HG03460 (cell line): ENCODE measurements around the gene SPON1.
"Not testable (repeated sequence)": the region's sequence is repeated elsewhere in the genome, so short reads cannot be mapped to it uniquely, and the experiment has no call there.

Experiments
- ATAC-seq: cut with Tn5 transposase; IDR thresholded peaks from one replicate; pipeline ENCODE4 v1.9.1; 2021; ENCODE audit not compliant: unreplicated experiment

Gene SPON1

GRCh38 chr11:14075118-14076078, 112.9 kb downstream of the SPON1 start:
- no peak for ATAC-seq

GRCh38 chr11:14079011-14079410, 116.5 kb downstream of the SPON1 start:
- no peak for ATAC-seq

GRCh38 chr11:14079797-14080196, 117.3 kb downstream of the SPON1 start:
- no peak for ATAC-seq

- ATAC-seq, result no peak
Observed at GRCh38 chr11:14081581-14082231, 119.2 kb downstream of the SPON1 start.

GRCh38 chr11:14082338-14082737, 119.8 kb downstream of the SPON1 start:
- ATAC-seq, result no peak

GRCh38 chr11:14088861-14089260, 126.3 kb downstream of the SPON1 start:
- not testable (repeated sequence) for ATAC-seq

- no peak for ATAC-seq
Observed at GRCh38 chr11:14089690-14090462, 127.4 kb downstream of the SPON1 start.

- not testable (repeated sequence) for ATAC-seq
Observed at GRCh38 chr11:14090631-14091030, 128.1 kb downstream of the SPON1 start.

GRCh38 chr11:14093065-14093464, 130.5 kb downstream of the SPON1 start:
- ATAC-seq, result no peak

GRCh38 chr11:14094481-14095037, 132.0 kb downstream of the SPON1 start:
- ATAC-seq, result no peak

GRCh38 chr11:14095882-14096281, 133.4 kb downstream of the SPON1 start:
- ATAC-seq, result no peak

GRCh38 chr11:14096606-14097005, 134.1 kb downstream of the SPON1 start:
- no peak for ATAC-seq

GRCh38 chr11:14101388-14101787, 138.9 kb downstream of the SPON1 start:
- ATAC-seq, result no peak

- no peak for ATAC-seq
Observed at GRCh38 chr11:14102766-14103165, 140.2 kb downstream of the SPON1 start.

GRCh38 chr11:14105446-14105845, 142.9 kb downstream of the SPON1 start:
- no peak for ATAC-seq

- ATAC-seq, result no peak
Observed at GRCh38 chr11:14106303-14107049, 144.0 kb downstream of the SPON1 start.

- ATAC-seq, result no peak
Observed at GRCh38 chr11:14107050-14107430, 144.5 kb downstream of the SPON1 start.

- ATAC-seq, result no peak
Observed at GRCh38 chr11:14109742-14110141, 147.2 kb downstream of the SPON1 start.

- ATAC-seq, result no peak
Observed at GRCh38 chr11:14110629-14111028, 148.1 kb downstream of the SPON1 start.

- ATAC-seq, result no peak
Observed at GRCh38 chr11:14111496-14111895, 149.0 kb downstream of the SPON1 start.
